Stimulated activated naive CD4-positive, alpha-beta T cell treated with Interleukin-2 at 50 U/mL for 16 hours (primary cell): ENCODE data around the gene KHDC3L.

Experiments used
- DNase-seq: peaks from one replicate; lab custom pipeline; 2025; lab: John Stamatoyannopoulos, UW

Gene KHDC3L

GRCh38 chr6:73362358-73362757 is at the start of gene KHDC3L:
Gene KHDC3L (plus strand): TSS chr6:73362658. CDS start chr6:73362730, 72 bp downstream.
- DNase-seq: no peak

- no peak for DNase-seq
Observed at GRCh38 chr6:73314577-73315492, 47.6 kb upstream of the KHDC3L start.

DNA sequence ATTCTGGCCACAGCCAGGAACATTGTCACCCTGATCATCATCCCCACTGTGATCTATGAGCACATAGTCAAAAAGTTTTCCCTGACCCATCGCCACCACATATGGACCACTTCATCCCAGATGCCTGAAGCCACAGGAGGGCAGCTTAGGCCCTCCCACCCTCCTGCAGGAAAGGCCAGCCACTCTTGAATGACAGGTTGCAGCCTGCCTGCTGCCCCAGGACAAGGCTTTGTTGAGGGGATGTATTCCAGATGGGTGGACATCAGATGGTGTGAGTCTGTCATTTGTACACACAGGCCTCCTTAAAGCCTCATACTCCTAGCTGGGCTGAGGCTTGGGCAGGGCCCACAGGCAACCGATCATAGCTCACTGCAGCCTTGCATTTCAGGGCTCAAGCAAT is 39.1 kb upstream of the KHDC3L start:
- no peak for DNase-seq

- DNase-seq: no peak
Observed at GRCh38 chr6:73325656-73326055, 36.8 kb upstream of the KHDC3L start.

- DNase-seq: no peak
Observed at GRCh38 chr6:73328790-73329189, 33.7 kb upstream of the KHDC3L start.

GRCh38 chr6:73329201-73329600 is 33.3 kb upstream of the KHDC3L start:
- DNase-seq: no peak

DNA sequence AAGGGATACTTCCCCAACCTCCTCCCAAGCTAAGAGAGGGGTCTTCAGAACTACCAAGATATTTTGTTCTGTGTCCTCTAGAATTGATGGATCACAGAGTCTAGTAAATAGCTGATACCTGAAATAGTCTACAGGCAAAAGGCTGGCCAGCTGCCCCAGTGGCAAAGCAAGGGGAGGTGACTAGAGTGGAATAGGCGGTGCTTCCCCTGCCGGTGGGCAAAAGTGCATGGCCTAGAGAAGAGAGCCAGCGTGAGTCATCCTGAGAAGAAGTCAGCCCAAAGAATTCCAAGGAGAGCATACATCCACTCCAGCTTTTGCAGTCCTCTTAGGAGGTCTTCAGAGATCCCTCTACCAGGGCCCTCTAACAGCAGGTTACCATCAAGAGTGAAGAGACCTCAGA is 23.1 kb upstream of the KHDC3L start:
- no peak for DNase-seq

DNA sequence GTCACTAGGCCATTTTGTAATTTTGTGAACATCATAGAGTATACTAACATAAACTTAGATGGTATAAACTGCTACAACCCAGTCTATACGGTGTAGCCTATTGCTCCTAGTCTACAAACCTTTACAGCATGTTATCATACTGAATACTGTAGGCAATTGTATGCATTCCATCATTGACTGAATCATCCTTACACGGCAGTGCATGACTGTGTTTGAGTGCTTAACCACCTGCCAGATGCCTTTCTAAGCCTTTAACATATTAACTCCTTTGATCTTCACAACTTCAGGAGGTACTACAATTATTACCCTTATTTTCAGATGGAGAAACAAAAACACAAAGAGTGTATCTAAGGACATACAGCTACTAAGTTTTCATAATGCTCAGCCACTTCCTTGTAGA is 22.4 kb upstream of the KHDC3L start:
- no peak for DNase-seq

DNA sequence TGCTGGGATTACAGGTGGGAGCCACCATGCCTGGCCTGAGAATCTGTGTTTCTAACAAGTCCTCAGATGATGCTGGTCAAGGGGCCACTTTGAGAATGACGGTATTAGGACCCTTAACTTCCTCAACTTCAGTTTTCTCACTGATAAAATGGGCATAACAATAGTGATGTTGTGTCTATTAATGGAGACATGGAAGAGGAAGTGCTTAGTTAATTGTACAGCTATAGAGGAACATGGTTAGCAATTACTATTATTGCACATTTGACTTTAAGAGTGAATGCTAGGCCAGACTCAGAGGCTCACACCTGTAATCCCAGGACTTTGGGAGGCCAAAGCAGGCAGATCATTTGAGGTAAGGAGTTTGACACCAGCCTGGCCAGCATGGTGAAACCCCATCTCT is 21.1 kb upstream of the KHDC3L start:
- DNase-seq: no peak

GRCh38 chr6:73342174-73342573 is 20.3 kb upstream of the KHDC3L start:
- DNase-seq: no peak

- no peak for DNase-seq
Observed at GRCh38 chr6:73343164-73343563, 19.3 kb upstream of the KHDC3L start.

- DNase-seq: no peak
Observed at GRCh38 chr6:73348550-73349204, 13.8 kb upstream of the KHDC3L start.

DNA sequence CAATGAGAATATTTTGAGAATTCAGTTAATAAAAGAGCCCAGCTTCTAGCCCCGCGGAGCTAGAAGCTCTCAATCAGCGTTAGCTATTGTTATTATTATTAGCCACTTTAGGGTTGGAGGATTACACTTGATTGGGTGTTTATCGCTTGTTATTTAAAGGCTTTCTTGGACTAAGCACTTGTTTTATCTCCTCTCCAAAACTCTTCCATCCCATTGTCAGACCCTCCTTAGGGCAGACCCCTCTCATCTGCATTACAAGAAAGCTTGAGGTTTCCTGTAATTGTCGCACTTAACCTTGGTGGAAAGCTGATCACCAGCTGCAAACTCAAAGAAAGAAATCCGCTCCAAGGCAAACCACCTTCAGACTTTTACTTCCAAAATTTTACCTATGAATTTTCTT is 13.1 kb upstream of the KHDC3L start:
- DNase-seq: no peak

- DNase-seq: no peak
Observed at GRCh38 chr6:73353636-73354593, 8.5 kb upstream of the KHDC3L start, which contains the start of gene DPPA5. Gene DPPA5 (minus strand): TSS chr6:73354276. CDS start chr6:73354225, 51 bp downstream.

- DNase-seq: no peak
Observed at GRCh38 chr6:73362869-73363536, 545 bp downstream of the KHDC3L start.

DNA sequence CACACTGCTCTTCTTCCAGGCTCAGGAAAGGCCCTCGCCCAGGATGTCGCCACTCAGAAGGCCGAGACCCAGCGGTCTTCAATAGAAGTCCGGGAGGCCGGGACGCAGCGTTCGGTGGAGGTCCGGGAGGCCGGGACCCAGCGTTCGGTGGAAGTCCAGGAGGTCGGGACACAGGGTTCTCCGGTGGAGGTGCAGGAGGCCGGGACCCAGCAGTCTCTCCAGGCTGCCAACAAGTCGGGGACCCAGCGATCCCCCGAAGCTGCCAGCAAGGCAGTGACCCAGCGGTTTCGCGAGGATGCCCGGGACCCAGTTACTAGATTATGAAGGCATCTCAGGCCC is 1.0 kb downstream of the KHDC3L start:
- no peak for DNase-seq

- DNase-seq: no peak
Observed at GRCh38 chr6:73364121-73364520, 1.7 kb downstream of the KHDC3L start.

DNA sequence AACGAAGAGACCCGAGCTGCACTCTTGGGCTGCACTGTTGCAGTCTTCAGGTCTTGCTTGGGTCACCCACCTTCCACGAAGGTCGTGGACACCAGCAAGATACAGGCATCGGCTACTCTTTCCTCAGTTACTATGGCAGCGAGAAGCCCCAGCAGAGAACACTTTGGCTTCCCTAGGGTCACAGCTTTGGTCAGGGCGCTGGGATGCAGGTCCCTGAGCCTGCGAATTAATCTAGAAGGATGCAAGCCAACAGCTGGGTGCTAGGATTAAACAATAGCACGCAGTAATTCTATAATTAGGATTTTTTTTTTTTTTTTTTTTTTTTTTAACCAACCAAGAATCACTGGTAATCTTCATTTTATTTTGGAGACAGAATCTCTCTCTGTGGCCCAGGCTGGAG is 2.1 kb downstream of the KHDC3L start:
- no peak for DNase-seq

- DNase-seq: no peak
Observed at GRCh38 chr6:73367761-73368355, 5.4 kb downstream of the KHDC3L start.

- DNase-seq: no peak
Observed at GRCh38 chr6:73368675-73369074, 6.2 kb downstream of the KHDC3L start.

DNA sequence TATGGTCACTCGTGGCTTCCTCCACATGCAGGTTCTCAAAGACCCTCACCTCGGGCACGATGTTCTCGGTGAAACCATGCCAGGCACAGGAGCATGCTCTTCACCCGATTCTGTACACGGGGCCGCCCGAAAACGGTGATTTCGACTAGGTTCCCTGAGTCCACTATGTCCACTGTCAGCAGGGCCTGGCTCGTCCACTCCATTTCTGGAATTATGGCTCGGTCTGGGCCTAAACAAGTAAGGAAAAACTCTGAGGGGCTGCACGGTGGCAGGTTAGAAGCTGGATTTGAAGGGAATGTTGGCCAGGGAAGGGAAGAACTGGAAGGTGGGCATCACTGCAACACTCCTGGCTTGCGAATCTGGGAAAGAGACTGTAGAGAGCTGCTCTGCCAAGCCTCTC is 6.7 kb downstream of the KHDC3L start:
- no peak for DNase-seq
